Non-pigmented ciliary epithelial cell (primary cell): ENCODE measurements around the gene NIN.

Experiments
- DNase-seq: peaks from one replicate; pipeline ENCODE4 v3.0.0-alpha.2; 2010; ENCODE audit warnings: low read depth

The NIN gene

GRCh38 chr14:50790589-50790988 is 40.4 kb downstream of the NIN start:
- no peak for DNase-seq

- no peak for DNase-seq
Observed at GRCh38 chr14:50786751-50787464, 44.1 kb downstream of the NIN start.

GRCh38 chr14:50785457-50786063 is 45.4 kb downstream of the NIN start:
- DNase-seq = no peak

GRCh38 chr14:50784683-50785456 is 46.1 kb downstream of the NIN start:
- DNase-seq = no peak

- DNase-seq = no peak
Observed at GRCh38 chr14:50783563-50783962, 47.4 kb downstream of the NIN start.

GRCh38 chr14:50780393-50780792 is 50.6 kb downstream of the NIN start:
- DNase-seq = no peak

- DNase-seq = no peak
Observed at GRCh38 chr14:50778721-50779483, 52.1 kb downstream of the NIN start.

GRCh38 chr14:50776522-50776921 is 54.4 kb downstream of the NIN start:
- no peak for DNase-seq

GRCh38 chr14:50775357-50775756 is 55.6 kb downstream of the NIN start:
- DNase-seq = peak; percentile 73

- DNase-seq = no peak
Observed at GRCh38 chr14:50774542-50775267, 56.3 kb downstream of the NIN start.

GRCh38 chr14:50773632-50774541 is 57.1 kb downstream of the NIN start:
- no peak for DNase-seq

- peak; percentile 55 for DNase-seq
Observed at GRCh38 chr14:50772412-50772811, 58.5 kb downstream of the NIN start.

GRCh38 chr14:50770586-50770985 is 60.4 kb downstream of the NIN start:
- DNase-seq = no peak

GRCh38 chr14:50769863-50770500 is 61.0 kb downstream of the NIN start:
- DNase-seq = no peak

- no peak for DNase-seq
Observed at GRCh38 chr14:50768680-50769079, 62.3 kb downstream of the NIN start.

- no peak for DNase-seq
Observed at GRCh38 chr14:50766338-50766886, 64.5 kb downstream of the NIN start.

GRCh38 chr14:50763382-50764007 is 67.5 kb downstream of the NIN start:
- peak; percentile 70 for DNase-seq

- DNase-seq = no peak
Observed at GRCh38 chr14:50762931-50763300, 68.0 kb downstream of the NIN start.
